SU-DHL-6 (cell line): ENCODE measurements around the gene LUZP1.

Source experiments
- CTCF ChIP-seq: fragments of 200-600 bp; sonication (generic); IDR thresholded peaks from one replicate; pipeline ENCODE4 v1.5.1; 2017; ENCODE audit warnings: antibody characterized with exemption, mild to moderate bottlenecking, low read length, moderate library complexity; ENCODE audit not compliant: insufficient read depth, poor library complexity, severe bottlenecking
- EZH2phosphoT487 ChIP-seq: fragments of 200-600 bp; sonication (generic), shearing (Covaris generic); conservative IDR thresholded peaks from 2 replicates; pipeline ENCODE4 v1.6.1; 2018; ENCODE audit warnings: mild to moderate bottlenecking, antibody characterized with exemption, low read length, moderate library complexity, mixed read lengths

- no peak for TF ChIP-seq CTCF
- no peak for TF ChIP-seq EZH2phosphoT487
Observed at GRCh38 chr1:23174426-23175110, 5.9 kb upstream of the LUZP1 start.
